ENCODE measurements around the gene TMEFF2. TPM values are rescaled to one million over a fixed set of nuclear protein-coding genes. Genes with fewer than 3 reads are reported as not detected.
A peak's percentile ranks its signal among the peaks of the same experiment; 100 is the strongest.

Gene TMEFF2
- total and polyA plus RNA-seq, 2 experiments from 2014 or later, result 1.7 to 2.2 TPM

DNA sequence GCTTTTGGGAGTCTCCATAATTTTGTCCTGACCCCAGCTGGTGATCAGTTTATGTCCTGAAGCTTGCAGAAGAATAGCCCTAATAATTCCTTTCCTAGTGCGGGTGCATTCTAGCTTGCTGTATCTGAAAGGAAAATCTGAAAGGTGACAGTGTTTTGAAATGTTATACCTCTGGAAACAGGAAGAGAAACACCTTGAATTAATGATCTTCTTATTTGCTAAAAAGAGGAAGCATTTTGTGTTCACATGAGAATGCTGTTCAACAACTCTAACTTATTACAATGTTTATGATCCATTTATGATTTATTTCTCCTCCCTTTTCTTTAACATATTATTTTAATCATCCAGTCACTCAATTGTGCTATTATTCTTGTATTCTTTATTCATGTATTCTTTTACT is 280.9 kb downstream of the TMEFF2 start:
- no peaks in the 10 kb centered on the region for H3K36me3 Mint-ChIP-seq (ENCODE audit: low read depth)
- no peak overlapping the region for H3K4me3 ChIP-seq
- H3K36me3 ChIP-seq (ENCODE audit: insufficient read depth), result no peaks in the 10 kb centered on the region
- no peak overlapping the region for H3K4me3 Mint-ChIP-seq
- peaks cover 6% of the 10 kb centered on the region; the same call in 1 of the 2 replicates for H3K9me2 ChIP-seq (ENCODE audit: insufficient read depth)
- H3K4me2 ChIP-seq, result no peak overlapping the region
- peaks cover 16% of the 10 kb centered on the region for H3K4me1 ChIP-seq (ENCODE audit: insufficient read depth)
- TF ChIP-seq EZH2phosphoT487 (IDR thresholded peaks at IDR 0.05; ENCODE audit: unreplicated experiment) (no peak), ZNF331 (CRISPR knock-in tag; IDR thresholded peaks at IDR 0.05; ENCODE audit: low read depth) (no peak)
- TF ChIP-seq, protein P1, sequence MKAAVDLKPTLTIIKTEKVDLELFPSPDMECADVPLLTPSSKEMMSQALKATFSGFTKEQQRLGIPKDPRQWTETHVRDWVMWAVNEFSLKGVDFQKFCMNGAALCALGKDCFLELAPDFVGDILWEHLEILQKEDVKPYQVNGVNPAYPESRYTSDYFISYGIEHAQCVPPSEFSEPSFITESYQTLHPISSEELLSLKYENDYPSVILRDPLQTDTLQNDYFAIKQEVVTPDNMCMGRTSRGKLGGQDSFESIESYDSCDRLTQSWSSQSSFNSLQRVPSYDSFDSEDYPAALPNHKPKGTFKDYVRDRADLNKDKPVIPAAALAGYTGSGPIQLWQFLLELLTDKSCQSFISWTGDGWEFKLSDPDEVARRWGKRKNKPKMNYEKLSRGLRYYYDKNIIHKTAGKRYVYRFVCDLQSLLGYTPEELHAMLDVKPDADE (IDR thresholded peaks at IDR 0.05), result no peak
- peak overlapping the region; percentile 39 for H2AFZ ChIP-seq
- H3K9me3 Mint-ChIP-seq, result no peaks in the 10 kb centered on the region
- no peak overlapping the region for H3K27ac Mint-ChIP-seq
- DNase-seq (ENCODE audit: low spot score) (no peak), ATAC-seq (no peak)
- no peaks in the 10 kb centered on the region for H4K20me1 ChIP-seq (replicated peaks; ENCODE audit: insufficient read depth)
- H3K27me3 Mint-ChIP-seq (ENCODE audit: insufficient read depth, low read depth, poor library complexity), result peaks cover 2% of the 10 kb centered on the region
- H3K27me3 ChIP-seq (ENCODE audit: insufficient read depth), result no peaks in the 10 kb centered on the region
- H3K4me1 Mint-ChIP-seq, result peaks cover 30% of the 10 kb centered on the region
- H3K79me2 ChIP-seq (replicated peaks; ENCODE audit: insufficient read depth), result no peaks in the 10 kb centered on the region
- no peaks in the 10 kb centered on the region for H3F3A ChIP-seq (replicated peaks; ENCODE audit: low read depth)
- no peak overlapping the region for H3K27ac ChIP-seq (ENCODE audit: low read depth)

DNA sequence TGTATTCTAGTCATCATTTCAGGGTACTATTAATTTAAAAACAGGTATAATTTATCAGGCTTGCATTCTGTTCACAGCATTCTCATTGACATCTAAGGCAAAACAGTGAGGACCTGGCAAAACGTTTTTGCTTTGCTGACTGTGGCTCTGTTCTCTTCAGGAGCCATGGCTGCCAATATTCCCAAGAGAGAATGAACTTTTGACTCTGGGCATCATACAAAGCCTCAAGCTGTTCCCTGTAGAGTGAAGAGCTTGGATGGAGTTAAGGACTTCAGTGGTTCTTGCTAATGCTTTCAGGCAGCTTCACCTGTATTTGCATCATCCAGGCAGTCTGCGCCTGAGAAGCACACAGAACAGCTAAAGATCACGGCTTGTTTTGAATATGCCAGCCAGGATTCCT is 282.0 kb downstream of the TMEFF2 start:
- Mint-ChIP-seq H3K27me3 (ENCODE audit: insufficient read depth, low read depth, poor library complexity) (peaks cover 2% of the 10 kb centered on the region), H3K4me1 (peaks cover 27% of the 10 kb centered on the region), H3K36me3 (ENCODE audit: low read depth) (no peaks in the 10 kb centered on the region), H3K9me3 (no peaks in the 10 kb centered on the region), H3K4me3 (no peak overlapping the region), H3K27ac (no peak overlapping the region)
- Histone ChIP-seq H3F3A (replicated peaks; ENCODE audit: low read depth) (no peaks in the 10 kb centered on the region), H3K4me1 (ENCODE audit: insufficient read depth) (peaks cover 16% of the 10 kb centered on the region), H3K27ac (ENCODE audit: low read depth) (no peak overlapping the region), H2AFZ (peak overlapping the region; percentile 39; the same call in 1 of the 2 replicates), H3K9me2 (ENCODE audit: insufficient read depth) (peaks cover 6% of the 10 kb centered on the region; the same call in 1 of the 2 replicates), H3K27me3 (ENCODE audit: insufficient read depth) (no peaks in the 10 kb centered on the region), H4K20me1 (replicated peaks; ENCODE audit: insufficient read depth) (no peaks in the 10 kb centered on the region), H3K36me3 (ENCODE audit: insufficient read depth) (no peaks in the 10 kb centered on the region), H3K4me2 (no peak overlapping the region), H3K79me2 (replicated peaks; ENCODE audit: insufficient read depth) (no peaks in the 10 kb centered on the region), H3K4me3 (no peak overlapping the region)
- DNase-seq (ENCODE audit: low spot score) (no peak), ATAC-seq (peak; percentile 30; the same call in 1 of the 3 replicates)
- TF ChIP-seq CREB1 (CRISPR knock-in tag; IDR thresholded peaks at IDR 0.05; ENCODE audit: low read depth) (no peak), JUNB (IDR thresholded peaks at IDR 0.05; ENCODE audit: unreplicated experiment) (no peak), STAT1 (IDR thresholded peaks at IDR 0.05; ENCODE audit: unreplicated experiment) (no peak)
- TF ChIP-seq, protein P2, sequence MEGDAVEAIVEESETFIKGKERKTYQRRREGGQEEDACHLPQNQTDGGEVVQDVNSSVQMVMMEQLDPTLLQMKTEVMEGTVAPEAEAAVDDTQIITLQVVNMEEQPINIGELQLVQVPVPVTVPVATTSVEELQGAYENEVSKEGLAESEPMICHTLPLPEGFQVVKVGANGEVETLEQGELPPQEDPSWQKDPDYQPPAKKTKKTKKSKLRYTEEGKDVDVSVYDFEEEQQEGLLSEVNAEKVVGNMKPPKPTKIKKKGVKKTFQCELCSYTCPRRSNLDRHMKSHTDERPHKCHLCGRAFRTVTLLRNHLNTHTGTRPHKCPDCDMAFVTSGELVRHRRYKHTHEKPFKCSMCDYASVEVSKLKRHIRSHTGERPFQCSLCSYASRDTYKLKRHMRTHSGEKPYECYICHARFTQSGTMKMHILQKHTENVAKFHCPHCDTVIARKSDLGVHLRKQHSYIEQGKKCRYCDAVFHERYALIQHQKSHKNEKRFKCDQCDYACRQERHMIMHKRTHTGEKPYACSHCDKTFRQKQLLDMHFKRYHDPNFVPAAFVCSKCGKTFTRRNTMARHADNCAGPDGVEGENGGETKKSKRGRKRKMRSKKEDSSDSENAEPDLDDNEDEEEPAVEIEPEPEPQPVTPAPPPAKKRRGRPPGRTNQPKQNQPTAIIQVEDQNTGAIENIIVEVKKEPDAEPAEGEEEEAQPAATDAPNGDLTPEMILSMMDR (conservative IDR thresholded peaks at IDR 0.05; ENCODE audit: low read depth in 2 of 2), result no peak

DNA sequence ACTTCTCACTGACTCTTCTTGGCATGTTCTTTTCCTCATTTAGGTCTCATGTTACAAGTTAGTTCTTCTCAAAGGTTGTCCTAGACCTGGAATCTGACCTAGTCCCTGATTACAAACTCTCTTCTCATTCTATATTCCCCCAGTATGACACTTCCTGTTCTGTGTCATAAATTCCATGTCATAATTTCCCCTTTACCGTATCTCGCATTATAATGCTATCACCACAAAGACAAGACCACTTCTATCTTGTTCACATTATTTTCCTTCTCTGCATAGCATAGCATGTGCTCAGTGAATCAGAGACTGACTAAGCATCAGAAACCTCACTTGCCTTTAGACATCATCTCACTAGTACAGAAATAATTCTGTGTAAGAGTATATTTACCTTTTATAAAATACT is 284.2 kb downstream of the TMEFF2 start:
- Mint-ChIP-seq H3K4me1 (peaks cover 38% of the 10 kb centered on the region), H3K27me3 (ENCODE audit: insufficient read depth, low read depth, poor library complexity) (peaks cover 2% of the 10 kb centered on the region), H3K4me3 (no peak overlapping the region), H3K36me3 (ENCODE audit: low read depth) (no peaks in the 10 kb centered on the region), H3K27ac (no peak overlapping the region), H3K9me3 (no peaks in the 10 kb centered on the region)
- H3K79me2 ChIP-seq (replicated peaks; ENCODE audit: insufficient read depth), result no peaks in the 10 kb centered on the region
- H3K27me3 ChIP-seq (ENCODE audit: insufficient read depth), result no peaks in the 10 kb centered on the region
- H3K36me3 ChIP-seq (ENCODE audit: insufficient read depth), result no peaks in the 10 kb centered on the region
- H4K20me1 ChIP-seq (replicated peaks; ENCODE audit: insufficient read depth), result no peaks in the 10 kb centered on the region
- DNase-seq (ENCODE audit: low spot score), result no peak
- H3K9me2 ChIP-seq (ENCODE audit: insufficient read depth), result no peaks in the 10 kb centered on the region
- H3F3A ChIP-seq (replicated peaks; ENCODE audit: low read depth), result no peaks in the 10 kb centered on the region
- H3K4me3 ChIP-seq, result no peak overlapping the region
- peak overlapping the region; percentile 61; the same call in 1 of the 2 replicates for H2AFZ ChIP-seq
- no peak overlapping the region for H3K27ac ChIP-seq (ENCODE audit: low read depth)
- no peak overlapping the region for H3K4me2 ChIP-seq
- ATAC-seq, result no peak
- H3K4me1 ChIP-seq (ENCODE audit: insufficient read depth), result peaks cover 16% of the 10 kb centered on the region
- no peak for TF ChIP-seq EZH2 (IDR thresholded peaks at IDR 0.05; ENCODE audit: low read depth, unreplicated experiment)
- no peak for TF ChIP-seq JUNB (IDR thresholded peaks at IDR 0.05; ENCODE audit: unreplicated experiment)
- TF ChIP-seq POLR2AphosphoS5 (IDR thresholded peaks at IDR 0.05; ENCODE audit: low read depth), result no peak
